NT2/D1 (cell line): ENCODE results near the gene AMPD3.

Experiments used
- YY1 ChIP-seq: IDR thresholded peaks from 2 replicates; pipeline ENCODE4 v1.6.1; 2011; ENCODE audit not compliant: insufficient read length, insufficient read depth
- ZNF274 ChIP-seq: IDR thresholded peaks from 2 replicates; pipeline ENCODE4 v1.6.1; 2011; ENCODE audit warnings: mild to moderate bottlenecking, low read depth, low read length

- TF ChIP-seq ZNF274 (no peak), YY1 (no peak)
Observed at GRCh38 chr11:10439924-10440323, 15.1 kb upstream of the AMPD3 start.
